ENCODE results near the gene LRRC74B.

Gene LRRC74B

DNA sequence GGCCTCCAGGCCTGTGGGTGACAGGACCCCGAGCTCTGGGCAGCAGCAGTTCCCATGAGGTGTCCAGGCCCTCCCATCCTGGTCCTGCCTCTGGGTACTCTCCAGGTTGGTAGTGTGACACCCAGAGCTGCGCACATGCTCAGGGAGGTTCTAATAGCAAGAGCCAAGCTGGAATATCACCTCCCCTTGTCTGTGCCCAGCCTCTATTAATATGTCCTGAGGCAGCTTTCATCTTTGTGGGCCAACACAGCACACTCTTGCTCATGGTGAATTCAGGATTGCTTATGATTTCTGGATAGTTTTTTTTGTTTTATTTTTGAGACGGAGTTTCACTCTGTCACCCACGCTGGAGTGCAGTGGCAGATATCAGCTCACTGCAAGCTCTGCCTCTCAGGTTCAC lies 27.4 kb upstream of the LRRC74B start:
- Histone ChIP-seq H3K9me3 (ENCODE audit: control insufficient read depth, low read depth, low read length) (no peaks in the 10 kb centered on the region), H3K36me3 (ENCODE audit: control insufficient read depth, low read depth, low read length) (no peaks in the 10 kb centered on the region), H3K4me3 (ENCODE audit: low read length) (no peak overlapping the region), H3K27ac (ENCODE audit: low read length) (no peak overlapping the region), H3K27me3 (ENCODE audit: control insufficient read depth, insufficient read depth, low read length) (peaks cover 4% of the 10 kb centered on the region), H3K9ac (ENCODE audit: low read length) (no peak overlapping the region), H3K4me1 (ENCODE audit: control insufficient read depth, low read depth, low read length) (peaks cover 11% of the 10 kb centered on the region)

GRCh38 chr22:21020802-21021429 lies 24.8 kb upstream of the LRRC74B start:
- H3K4me1 ChIP-seq (ENCODE audit: control insufficient read depth, low read depth, low read length): no peaks in the 10 kb centered on the region
- no peak overlapping the region for H3K4me3 ChIP-seq (ENCODE audit: low read length)
- no peaks in the 10 kb centered on the region for H3K9me3 ChIP-seq (ENCODE audit: control insufficient read depth, low read depth, low read length)
- H3K27ac ChIP-seq (ENCODE audit: low read length): no peak overlapping the region
- H3K36me3 ChIP-seq (ENCODE audit: control insufficient read depth, low read depth, low read length): no peaks in the 10 kb centered on the region
- H3K9ac ChIP-seq (ENCODE audit: low read length): no peak overlapping the region
- no peaks in the 10 kb centered on the region for H3K27me3 ChIP-seq (ENCODE audit: control insufficient read depth, insufficient read depth, low read length)

GRCh38 chr22:21022507-21022906 lies 23.2 kb upstream of the LRRC74B start:
- no peaks in the 10 kb centered on the region for H3K36me3 ChIP-seq (ENCODE audit: control insufficient read depth, low read depth, low read length)
- no peak overlapping the region for H3K27ac ChIP-seq (ENCODE audit: low read length)
- no peak overlapping the region for H3K4me3 ChIP-seq (ENCODE audit: low read length)
- no peaks in the 10 kb centered on the region for H3K9me3 ChIP-seq (ENCODE audit: control insufficient read depth, low read depth, low read length)
- H3K4me1 ChIP-seq (ENCODE audit: control insufficient read depth, low read depth, low read length): no peaks in the 10 kb centered on the region
- H3K27me3 ChIP-seq (ENCODE audit: control insufficient read depth, insufficient read depth, low read length): no peaks in the 10 kb centered on the region
- no peak overlapping the region for H3K9ac ChIP-seq (ENCODE audit: low read length)

DNA sequence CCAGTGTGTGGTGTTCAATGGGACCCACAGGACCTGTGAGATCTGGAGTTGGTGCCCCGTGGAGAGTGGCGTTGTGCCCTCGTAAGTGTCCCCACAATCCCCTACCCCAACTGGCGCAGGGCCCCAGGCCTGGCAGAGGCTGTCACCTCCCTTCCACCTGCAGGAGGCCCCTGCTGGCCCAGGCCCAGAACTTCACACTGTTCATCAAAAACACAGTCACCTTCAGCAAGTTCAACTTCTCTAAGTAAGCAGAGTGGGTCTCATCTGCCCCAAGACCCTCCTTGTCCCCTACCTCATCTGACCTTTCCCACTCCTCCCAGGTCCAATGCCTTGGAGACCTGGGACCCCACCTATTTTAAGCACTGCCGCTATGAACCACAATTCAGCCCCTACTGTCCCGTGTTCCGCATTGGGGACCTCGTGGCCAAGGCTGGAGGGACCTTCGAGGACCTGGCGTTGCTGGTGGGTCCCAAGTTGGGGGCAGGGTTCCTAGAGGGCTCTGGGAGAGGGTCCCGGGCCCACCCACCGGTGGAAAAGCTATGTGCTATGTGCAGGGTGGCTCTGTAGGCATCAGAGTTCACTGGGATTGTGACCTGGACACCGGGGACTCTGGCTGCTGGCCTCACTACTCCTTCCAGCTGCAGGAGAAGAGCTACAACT lies 22.7 kb upstream of the LRRC74B start:
- no peaks in the 10 kb centered on the region for H3K9me3 ChIP-seq (ENCODE audit: control insufficient read depth, low read depth, low read length)
- no peak overlapping the region for H3K9ac ChIP-seq (ENCODE audit: low read length)
- H3K27me3 ChIP-seq (ENCODE audit: control insufficient read depth, insufficient read depth, low read length): no peaks in the 10 kb centered on the region
- no peaks in the 10 kb centered on the region for H3K4me1 ChIP-seq (ENCODE audit: control insufficient read depth, low read depth, low read length)
- no peak overlapping the region for H3K27ac ChIP-seq (ENCODE audit: low read length)
- no peak overlapping the region for H3K4me3 ChIP-seq (ENCODE audit: low read length)
- H3K36me3 ChIP-seq (ENCODE audit: control insufficient read depth, low read depth, low read length): no peaks in the 10 kb centered on the region

GRCh38 chr22:21025266-21025665 lies 20.5 kb upstream of the LRRC74B start:
- H3K4me1 ChIP-seq (ENCODE audit: control insufficient read depth, low read depth, low read length): no peaks in the 10 kb centered on the region
- no peaks in the 10 kb centered on the region for H3K36me3 ChIP-seq (ENCODE audit: control insufficient read depth, low read depth, low read length)
- H3K9ac ChIP-seq (ENCODE audit: low read length): no peak overlapping the region
- H3K9me3 ChIP-seq (ENCODE audit: control insufficient read depth, low read depth, low read length): no peaks in the 10 kb centered on the region
- H3K27ac ChIP-seq (ENCODE audit: low read length): no peak overlapping the region
- H3K27me3 ChIP-seq (ENCODE audit: control insufficient read depth, insufficient read depth, low read length): peaks cover 1% of the 10 kb centered on the region
- no peak overlapping the region for H3K4me3 ChIP-seq (ENCODE audit: low read length)

GRCh38 chr22:21025763-21026755 lies 19.7 kb upstream of the LRRC74B start:
- Histone ChIP-seq H3K9ac (ENCODE audit: low read length) (no peak overlapping the region), H3K27me3 (ENCODE audit: control insufficient read depth, insufficient read depth, low read length) (peaks cover 9% of the 10 kb centered on the region), H3K9me3 (ENCODE audit: control insufficient read depth, low read depth, low read length) (no peaks in the 10 kb centered on the region), H3K4me1 (ENCODE audit: control insufficient read depth, low read depth, low read length) (no peaks in the 10 kb centered on the region), H3K27ac (ENCODE audit: low read length) (no peak overlapping the region), H3K4me3 (ENCODE audit: low read length) (no peak overlapping the region), H3K36me3 (ENCODE audit: control insufficient read depth, low read depth, low read length) (no peaks in the 10 kb centered on the region)

DNA sequence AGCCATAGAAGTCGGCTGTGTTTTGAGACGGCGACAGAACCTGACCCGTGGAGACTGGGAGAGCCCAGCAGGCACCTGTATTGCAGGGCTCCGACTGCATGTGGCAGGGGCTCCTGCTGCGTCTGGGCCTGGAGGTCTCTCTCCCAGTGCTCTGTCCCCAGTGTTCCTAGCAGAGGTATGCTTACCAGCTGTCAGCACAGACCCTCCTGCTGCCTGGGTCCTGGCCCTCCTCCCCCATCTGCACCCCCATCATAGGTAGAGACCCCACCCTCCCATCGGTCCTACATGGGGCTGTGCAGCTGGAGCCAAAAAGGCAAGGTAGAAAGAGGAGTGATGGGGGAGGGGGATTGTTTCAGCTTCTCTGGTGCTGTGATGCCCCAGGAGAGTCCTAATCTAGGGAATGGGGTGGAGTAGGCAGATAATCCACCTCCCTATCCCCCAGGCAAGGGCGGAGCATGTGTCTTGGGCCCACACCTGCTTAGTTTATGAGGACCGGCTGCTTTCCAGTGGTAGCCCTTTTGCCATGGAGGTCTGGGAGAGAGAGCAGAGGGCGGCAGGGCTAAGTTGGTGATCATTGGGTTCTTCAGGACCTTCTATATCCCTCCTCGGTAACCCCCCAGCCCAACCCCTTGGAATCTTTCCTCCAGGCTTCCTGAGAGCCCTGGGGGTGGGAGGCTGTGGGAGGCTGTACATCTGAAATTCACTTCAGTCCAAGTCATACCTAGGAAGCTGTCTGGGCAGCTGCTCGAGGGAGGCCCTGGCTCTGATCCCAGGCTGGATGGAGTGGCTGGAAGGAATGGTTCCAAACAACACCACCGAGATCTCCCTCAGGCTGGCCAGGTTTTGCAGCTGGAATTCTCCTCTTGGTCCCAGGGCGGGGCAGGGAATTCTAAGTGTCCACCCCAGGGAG lies 18.7 kb upstream of the LRRC74B start:
- Histone ChIP-seq H3K4me3 (ENCODE audit: low read length) (no peak overlapping the region), H3K9me3 (ENCODE audit: control insufficient read depth, low read depth, low read length) (no peaks in the 10 kb centered on the region), H3K27ac (ENCODE audit: low read length) (no peak overlapping the region), H3K9ac (ENCODE audit: low read length) (no peak overlapping the region), H3K4me1 (ENCODE audit: control insufficient read depth, low read depth, low read length) (no peaks in the 10 kb centered on the region), H3K36me3 (ENCODE audit: control insufficient read depth, low read depth, low read length) (no peaks in the 10 kb centered on the region), H3K27me3 (ENCODE audit: control insufficient read depth, insufficient read depth, low read length) (peaks cover 19% of the 10 kb centered on the region)

DNA sequence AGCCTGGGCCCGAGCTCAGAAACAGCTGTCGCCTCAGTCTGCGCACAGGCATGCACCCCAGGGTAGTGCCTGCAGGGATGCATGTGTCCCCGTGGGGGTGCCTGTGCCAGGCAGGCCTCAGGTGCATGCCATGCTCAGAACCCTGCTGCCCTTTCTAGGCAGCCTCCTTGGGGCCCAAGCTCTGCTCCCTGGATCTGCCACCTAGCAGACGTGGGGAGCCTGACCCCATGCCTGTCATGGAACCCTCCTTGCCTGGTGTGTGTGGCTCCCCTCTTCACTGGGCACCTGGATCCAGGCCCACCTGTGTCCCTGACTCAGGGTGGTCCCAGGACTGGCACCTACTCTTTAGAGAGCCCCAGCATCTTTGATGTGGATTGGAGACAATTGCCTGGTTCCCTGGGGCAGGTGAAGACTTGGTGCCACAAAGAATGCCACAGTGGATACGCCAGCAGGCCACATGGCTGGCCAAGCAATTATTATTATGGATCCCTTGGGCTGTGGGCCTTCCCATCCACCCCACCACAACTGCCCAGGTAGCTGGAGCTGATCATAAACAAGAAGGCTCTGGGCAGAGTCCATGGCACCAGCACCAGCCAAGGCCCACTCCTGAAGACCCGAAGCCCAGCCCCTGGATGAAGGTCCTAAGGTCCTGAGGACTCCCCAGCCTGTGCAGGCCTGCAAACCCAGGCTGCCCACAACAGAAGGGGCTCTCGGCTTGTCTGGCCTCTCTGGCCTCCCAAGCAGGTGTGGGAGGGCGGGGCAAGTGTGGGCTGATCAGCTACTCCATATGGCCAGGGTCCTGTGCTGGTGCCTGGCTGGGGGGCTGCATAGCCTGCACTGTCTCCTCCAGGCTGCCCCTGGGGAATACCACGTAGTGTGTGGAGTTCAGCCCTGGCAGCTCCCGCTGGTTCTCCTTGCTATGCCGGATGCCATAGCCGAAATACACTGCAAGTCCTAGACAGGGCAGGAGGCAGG lies 17.2 kb upstream of the LRRC74B start:
- Histone ChIP-seq H3K4me3 (ENCODE audit: low read length) (no peak overlapping the region), H3K9ac (ENCODE audit: low read length) (no peak overlapping the region), H3K27ac (ENCODE audit: low read length) (no peak overlapping the region), H3K27me3 (ENCODE audit: control insufficient read depth, insufficient read depth, low read length) (peaks cover 34% of the 10 kb centered on the region), H3K36me3 (ENCODE audit: control insufficient read depth, low read depth, low read length) (no peaks in the 10 kb centered on the region), H3K4me1 (ENCODE audit: control insufficient read depth, low read depth, low read length) (no peaks in the 10 kb centered on the region), H3K9me3 (ENCODE audit: control insufficient read depth, low read depth, low read length) (no peaks in the 10 kb centered on the region)

- no peak overlapping the region for H3K27ac ChIP-seq (ENCODE audit: low read length)
- peaks cover 39% of the 10 kb centered on the region for H3K27me3 ChIP-seq (ENCODE audit: control insufficient read depth, insufficient read depth, low read length)
- no peak overlapping the region for H3K4me3 ChIP-seq (ENCODE audit: low read length)
- no peaks in the 10 kb centered on the region for H3K36me3 ChIP-seq (ENCODE audit: control insufficient read depth, low read depth, low read length)
- no peaks in the 10 kb centered on the region for H3K9me3 ChIP-seq (ENCODE audit: control insufficient read depth, low read depth, low read length)
- H3K9ac ChIP-seq (ENCODE audit: low read length): no peak overlapping the region
- no peaks in the 10 kb centered on the region for H3K4me1 ChIP-seq (ENCODE audit: control insufficient read depth, low read depth, low read length)
Measured at GRCh38 chr22:21029486-21030025, 16.2 kb upstream of the LRRC74B start.

DNA sequence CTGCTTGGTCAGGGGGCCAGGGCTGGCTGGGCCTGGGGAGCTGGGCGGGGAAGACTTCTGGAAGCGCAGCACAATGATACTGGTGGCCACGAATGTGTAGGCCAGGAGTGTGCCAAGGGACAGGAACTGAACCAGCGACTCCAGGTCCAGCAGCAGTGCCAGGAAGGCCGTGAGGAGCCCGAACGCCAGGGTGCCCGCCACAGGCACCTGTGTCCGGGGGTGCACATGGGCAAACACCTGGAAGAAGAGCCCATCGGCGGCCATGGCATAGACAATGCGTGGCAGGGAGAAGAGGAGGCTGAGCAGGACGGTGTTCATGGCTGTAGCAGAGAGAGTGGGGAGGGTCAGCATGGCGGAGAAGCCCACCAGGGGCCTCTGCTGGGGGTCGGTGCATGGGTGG lies 15.7 kb upstream of the LRRC74B start:
- Histone ChIP-seq H3K9me3 (ENCODE audit: control insufficient read depth, low read depth, low read length) (no peaks in the 10 kb centered on the region), H3K27me3 (ENCODE audit: control insufficient read depth, insufficient read depth, low read length) (peaks cover 39% of the 10 kb centered on the region), H3K36me3 (ENCODE audit: control insufficient read depth, low read depth, low read length) (no peaks in the 10 kb centered on the region), H3K27ac (ENCODE audit: low read length) (no peak overlapping the region), H3K4me1 (ENCODE audit: control insufficient read depth, low read depth, low read length) (no peaks in the 10 kb centered on the region), H3K9ac (ENCODE audit: low read length) (no peak overlapping the region), H3K4me3 (ENCODE audit: low read length) (no peak overlapping the region)
